HEK293 (cell line): ENCODE results near the gene OPCML.

Experiments
- CTCF ChIA-PET: fragments of 350-600 bp; formaldehyde crosslinking; extraction: SDS; loops from one replicate; lab custom pipeline; 2021; ENCODE audit warnings: antibody characterized with exemption; lab: Yijun Ruan, JAX
- POLR2A ChIA-PET: fragments of 300-600 bp; formaldehyde crosslinking; extraction: SDS; loops from one replicate; lab custom pipeline; 2020; ENCODE audit warnings: antibody characterized with exemption, inconsistent platforms; lab: Yijun Ruan, JAX
- H3K27ac ChIP-seq: fragments of 200-500 bp; sonication (Bioruptor generic); 2 replicates; pipeline ENCODE4 v1.5.1; 2014; ENCODE audit warnings: low read depth, low read length, control low read depth, inconsistent platforms; ENCODE audit errors: extremely low read depth
- H3K36me3 ChIP-seq, 2 experiments: fragments of 200-500 bp in 1 of 2; sonication (Bioruptor generic) in 1 of 2; 1 replicate in 1 of 2; 2 replicates in 1 of 2; pipeline ENCODE4 v1.5.1; 2014 to 2017; ENCODE audit warnings: inconsistent platforms in 2 of 2, low read length in 2 of 2; ENCODE audit not compliant: control insufficient read depth in 2 of 2, insufficient read depth in 1 of 2
- H3K4me1 ChIP-seq: fragments of 200-500 bp; sonication (Bioruptor generic); 2 replicates; pipeline ENCODE4 v1.5.1; 2014; ENCODE audit warnings: mild to moderate bottlenecking, low read length, inconsistent platforms; ENCODE audit not compliant: control insufficient read depth, insufficient read depth
- H3K4me3 ChIP-seq: 2 replicates; pipeline ENCODE4 v1.5.1; 2011; ENCODE audit warnings: low read depth, mild to moderate bottlenecking, control low read depth, low read length, moderate library complexity
- H3K9me3 ChIP-seq: fragments of 200-500 bp; sonication (Bioruptor generic); 2 replicates; pipeline ENCODE4 v1.5.1; 2014; ENCODE audit warnings: low read depth, low read length, inconsistent platforms; ENCODE audit not compliant: control insufficient read depth, insufficient read depth
- ZBTB21 ChIP-seq: fragments of 450-650 bp; formaldehyde crosslinking; IDR thresholded peaks from 2 replicates; pipeline ENCODE4 v1.5.1; 2017; ENCODE audit warnings: missing biosample characterization, missing genetic modification characterization
- ZBTB48 ChIP-seq: fragments of 450-650 bp; formaldehyde crosslinking; IDR thresholded peaks from 2 replicates; pipeline ENCODE4 v1.5.1; 2016; ENCODE audit warnings: missing biosample characterization, missing genetic modification characterization
- ZEB2 ChIP-seq: fragments of 450-650 bp; formaldehyde crosslinking; IDR thresholded peaks from 2 replicates; pipeline ENCODE4 v1.5.1; 2016; ENCODE audit warnings: missing biosample characterization, missing genetic modification characterization
- ZNF169 ChIP-seq: fragments of 450-650 bp; formaldehyde crosslinking; IDR thresholded peaks from 2 replicates; pipeline ENCODE4 v1.5.1; 2016; ENCODE audit warnings: missing biosample characterization, missing genetic modification characterization
- ZNF23 ChIP-seq: fragments of 450-650 bp; formaldehyde crosslinking; IDR thresholded peaks from 2 replicates; pipeline ENCODE4 v1.5.1; 2016; ENCODE audit warnings: missing biosample characterization, missing genetic modification characterization, borderline replicate concordance
- ZNF239 ChIP-seq: fragments of 450-650 bp; formaldehyde crosslinking; IDR thresholded peaks from 2 replicates; pipeline ENCODE4 v1.5.1; 2016; ENCODE audit warnings: missing biosample characterization, missing genetic modification characterization
- ZNF423 ChIP-seq: fragments of 450-650 bp; formaldehyde crosslinking; IDR thresholded peaks from 2 replicates; pipeline ENCODE4 v1.5.1; 2016; ENCODE audit warnings: missing biosample characterization, missing genetic modification characterization
- ZNF48 ChIP-seq: fragments of 450-650 bp; formaldehyde crosslinking; IDR thresholded peaks from 2 replicates; pipeline ENCODE4 v1.5.1; 2016; ENCODE audit warnings: missing biosample characterization, missing genetic modification characterization
- ZNF626 ChIP-seq: fragments of 450-650 bp; sonication (Bioruptor Pico); formaldehyde crosslinking; IDR thresholded peaks from 2 replicates; pipeline ENCODE4 v1.5.1; 2018; ENCODE audit warnings: missing biosample characterization, missing genetic modification characterization, inconsistent platforms
- TF ChIP-seq, protein P1 (sequence below): fragments of 450-650 bp; formaldehyde crosslinking; IDR thresholded peaks from 2 replicates; pipeline ENCODE4 v1.5.1; 2016; ENCODE audit warnings: missing biosample characterization, missing genetic modification characterization
- TF ChIP-seq, protein P2 (sequence below): fragments of 450-650 bp; formaldehyde crosslinking; IDR thresholded peaks from 2 replicates; pipeline ENCODE4 v1.5.1; 2016; ENCODE audit warnings: missing biosample characterization, missing genetic modification characterization
- TF ChIP-seq, protein P3 (sequence below): fragments of 450-650 bp; formaldehyde crosslinking; IDR thresholded peaks from 2 replicates; pipeline ENCODE4 v1.5.1; 2016; ENCODE audit warnings: missing biosample characterization, missing genetic modification characterization, borderline replicate concordance
- TF ChIP-seq, protein P4 (sequence below): fragments of 450-650 bp; formaldehyde crosslinking; IDR thresholded peaks from 2 replicates; pipeline ENCODE4 v1.5.0; 2017; ENCODE audit warnings: missing biosample characterization, missing genetic modification characterization, borderline replicate concordance
- TF ChIP-seq, protein P5 (sequence below): fragments of 450-650 bp; formaldehyde crosslinking; IDR thresholded peaks from 2 replicates; pipeline ENCODE4 v1.5.1; 2016; ENCODE audit warnings: missing biosample characterization, missing genetic modification characterization, low read depth

OPCML gene

DNA sequence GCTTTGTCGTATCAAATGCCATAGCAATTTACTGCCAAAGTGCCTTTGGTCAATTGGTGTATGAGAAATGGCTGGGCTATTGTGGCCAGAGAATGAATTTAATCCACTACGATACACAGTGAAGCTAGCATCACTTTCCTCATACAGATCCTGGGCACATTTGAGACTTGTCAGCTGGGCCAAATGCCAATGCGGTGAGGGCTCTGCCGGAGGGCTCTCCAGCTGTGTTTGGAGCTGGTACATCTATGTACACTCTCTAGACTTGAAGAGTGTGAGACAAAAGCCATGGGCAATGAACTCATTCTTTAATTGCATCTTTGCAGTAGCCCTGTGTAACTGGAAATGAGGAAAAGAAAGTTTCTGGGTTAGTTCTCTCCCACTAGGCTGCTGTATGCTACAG lies 1109.0 kb downstream of the OPCML start:
- CTCF ChIA-PET = interaction anchor here (0.6 kb wide), 1 partner anchor 201 kb away, joined by 4 read pairs; no protein-coding TSS in a partner anchor
- TF ChIP-seq ZNF239 (tag by site-specific recombination) (no peak), ZNF169 (tag by site-specific recombination) (no peak), ZEB2 (no peak), ZNF626 (tag by site-specific recombination) (no peak), ZBTB21 (tag by site-specific recombination) (no peak), ZBTB48 (tag by site-specific recombination) (no peak), ZNF423 (no peak), ZNF48 (tag by site-specific recombination) (no peak), ZNF23 (no peak)
- TF ChIP-seq, protein P1, sequence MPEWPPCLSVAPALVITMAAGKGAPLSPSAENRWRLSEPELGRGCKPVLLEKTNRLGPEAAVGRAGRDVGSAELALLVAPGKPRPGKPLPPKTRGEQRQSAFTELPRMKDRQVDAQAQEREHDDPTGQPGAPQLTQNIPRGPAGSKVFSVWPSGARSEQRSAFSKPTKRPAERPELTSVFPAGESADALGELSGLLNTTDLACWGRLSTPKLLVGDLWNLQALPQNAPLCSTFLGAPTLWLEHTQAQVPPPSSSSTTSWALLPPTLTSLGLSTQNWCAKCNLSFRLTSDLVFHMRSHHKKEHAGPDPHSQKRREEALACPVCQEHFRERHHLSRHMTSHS = no peak
- TF ChIP-seq, protein P2, sequence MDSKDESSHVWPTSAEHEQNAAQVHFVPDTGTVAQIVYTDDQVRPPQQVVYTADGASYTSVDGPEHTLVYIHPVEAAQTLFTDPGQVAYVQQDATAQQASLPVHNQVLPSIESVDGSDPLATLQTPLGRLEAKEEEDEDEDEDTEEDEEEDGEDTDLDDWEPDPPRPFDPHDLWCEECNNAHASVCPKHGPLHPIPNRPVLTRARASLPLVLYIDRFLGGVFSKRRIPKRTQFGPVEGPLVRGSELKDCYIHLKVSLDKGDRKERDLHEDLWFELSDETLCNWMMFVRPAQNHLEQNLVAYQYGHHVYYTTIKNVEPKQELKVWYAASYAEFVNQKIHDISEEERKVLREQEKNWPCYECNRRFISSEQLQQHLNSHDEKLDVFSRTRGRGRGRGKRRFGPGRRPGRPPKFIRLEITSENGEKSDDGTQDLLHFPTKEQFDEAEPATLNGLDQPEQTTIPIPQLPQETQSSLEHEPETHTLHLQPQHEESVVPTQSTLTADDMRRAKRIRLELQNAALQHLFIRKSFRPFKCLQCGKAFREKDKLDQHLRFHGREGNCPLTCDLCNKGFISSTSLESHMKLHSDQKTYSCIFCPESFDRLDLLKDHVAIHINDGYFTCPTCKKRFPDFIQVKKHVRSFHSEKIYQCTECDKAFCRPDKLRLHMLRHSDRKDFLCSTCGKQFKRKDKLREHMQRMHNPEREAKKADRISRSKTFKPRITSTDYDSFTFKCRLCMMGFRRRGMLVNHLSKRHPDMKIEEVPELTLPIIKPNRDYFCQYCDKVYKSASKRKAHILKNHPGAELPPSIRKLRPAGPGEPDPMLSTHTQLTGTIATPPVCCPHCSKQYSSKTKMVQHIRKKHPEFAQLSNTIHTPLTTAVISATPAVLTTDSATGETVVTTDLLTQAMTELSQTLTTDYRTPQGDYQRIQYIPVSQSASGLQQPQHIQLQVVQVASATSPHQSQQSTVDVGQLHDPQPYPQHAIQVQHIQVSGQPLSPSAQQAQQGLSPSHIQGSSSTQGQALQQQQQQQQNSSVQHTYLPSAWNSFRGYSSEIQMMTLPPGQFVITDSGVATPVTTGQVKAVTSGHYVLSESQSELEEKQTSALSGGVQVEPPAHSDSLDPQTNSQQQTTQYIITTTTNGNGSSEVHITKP (tag by site-specific recombination) = no peak
- TF ChIP-seq, protein P3, sequence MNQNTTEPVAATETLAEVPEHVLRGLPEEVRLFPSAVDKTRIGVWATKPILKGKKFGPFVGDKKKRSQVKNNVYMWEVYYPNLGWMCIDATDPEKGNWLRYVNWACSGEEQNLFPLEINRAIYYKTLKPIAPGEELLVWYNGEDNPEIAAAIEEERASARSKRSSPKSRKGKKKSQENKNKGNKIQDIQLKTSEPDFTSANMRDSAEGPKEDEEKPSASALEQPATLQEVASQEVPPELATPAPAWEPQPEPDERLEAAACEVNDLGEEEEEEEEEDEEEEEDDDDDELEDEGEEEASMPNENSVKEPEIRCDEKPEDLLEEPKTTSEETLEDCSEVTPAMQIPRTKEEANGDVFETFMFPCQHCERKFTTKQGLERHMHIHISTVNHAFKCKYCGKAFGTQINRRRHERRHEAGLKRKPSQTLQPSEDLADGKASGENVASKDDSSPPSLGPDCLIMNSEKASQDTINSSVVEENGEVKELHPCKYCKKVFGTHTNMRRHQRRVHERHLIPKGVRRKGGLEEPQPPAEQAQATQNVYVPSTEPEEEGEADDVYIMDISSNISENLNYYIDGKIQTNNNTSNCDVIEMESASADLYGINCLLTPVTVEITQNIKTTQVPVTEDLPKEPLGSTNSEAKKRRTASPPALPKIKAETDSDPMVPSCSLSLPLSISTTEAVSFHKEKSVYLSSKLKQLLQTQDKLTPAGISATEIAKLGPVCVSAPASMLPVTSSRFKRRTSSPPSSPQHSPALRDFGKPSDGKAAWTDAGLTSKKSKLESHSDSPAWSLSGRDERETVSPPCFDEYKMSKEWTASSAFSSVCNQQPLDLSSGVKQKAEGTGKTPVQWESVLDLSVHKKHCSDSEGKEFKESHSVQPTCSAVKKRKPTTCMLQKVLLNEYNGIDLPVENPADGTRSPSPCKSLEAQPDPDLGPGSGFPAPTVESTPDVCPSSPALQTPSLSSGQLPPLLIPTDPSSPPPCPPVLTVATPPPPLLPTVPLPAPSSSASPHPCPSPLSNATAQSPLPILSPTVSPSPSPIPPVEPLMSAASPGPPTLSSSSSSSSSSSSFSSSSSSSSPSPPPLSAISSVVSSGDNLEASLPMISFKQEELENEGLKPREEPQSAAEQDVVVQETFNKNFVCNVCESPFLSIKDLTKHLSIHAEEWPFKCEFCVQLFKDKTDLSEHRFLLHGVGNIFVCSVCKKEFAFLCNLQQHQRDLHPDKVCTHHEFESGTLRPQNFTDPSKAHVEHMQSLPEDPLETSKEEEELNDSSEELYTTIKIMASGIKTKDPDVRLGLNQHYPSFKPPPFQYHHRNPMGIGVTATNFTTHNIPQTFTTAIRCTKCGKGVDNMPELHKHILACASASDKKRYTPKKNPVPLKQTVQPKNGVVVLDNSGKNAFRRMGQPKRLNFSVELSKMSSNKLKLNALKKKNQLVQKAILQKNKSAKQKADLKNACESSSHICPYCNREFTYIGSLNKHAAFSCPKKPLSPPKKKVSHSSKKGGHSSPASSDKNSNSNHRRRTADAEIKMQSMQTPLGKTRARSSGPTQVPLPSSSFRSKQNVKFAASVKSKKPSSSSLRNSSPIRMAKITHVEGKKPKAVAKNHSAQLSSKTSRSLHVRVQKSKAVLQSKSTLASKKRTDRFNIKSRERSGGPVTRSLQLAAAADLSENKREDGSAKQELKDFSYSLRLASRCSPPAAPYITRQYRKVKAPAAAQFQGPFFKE = no peak
- TF ChIP-seq, protein P4, sequence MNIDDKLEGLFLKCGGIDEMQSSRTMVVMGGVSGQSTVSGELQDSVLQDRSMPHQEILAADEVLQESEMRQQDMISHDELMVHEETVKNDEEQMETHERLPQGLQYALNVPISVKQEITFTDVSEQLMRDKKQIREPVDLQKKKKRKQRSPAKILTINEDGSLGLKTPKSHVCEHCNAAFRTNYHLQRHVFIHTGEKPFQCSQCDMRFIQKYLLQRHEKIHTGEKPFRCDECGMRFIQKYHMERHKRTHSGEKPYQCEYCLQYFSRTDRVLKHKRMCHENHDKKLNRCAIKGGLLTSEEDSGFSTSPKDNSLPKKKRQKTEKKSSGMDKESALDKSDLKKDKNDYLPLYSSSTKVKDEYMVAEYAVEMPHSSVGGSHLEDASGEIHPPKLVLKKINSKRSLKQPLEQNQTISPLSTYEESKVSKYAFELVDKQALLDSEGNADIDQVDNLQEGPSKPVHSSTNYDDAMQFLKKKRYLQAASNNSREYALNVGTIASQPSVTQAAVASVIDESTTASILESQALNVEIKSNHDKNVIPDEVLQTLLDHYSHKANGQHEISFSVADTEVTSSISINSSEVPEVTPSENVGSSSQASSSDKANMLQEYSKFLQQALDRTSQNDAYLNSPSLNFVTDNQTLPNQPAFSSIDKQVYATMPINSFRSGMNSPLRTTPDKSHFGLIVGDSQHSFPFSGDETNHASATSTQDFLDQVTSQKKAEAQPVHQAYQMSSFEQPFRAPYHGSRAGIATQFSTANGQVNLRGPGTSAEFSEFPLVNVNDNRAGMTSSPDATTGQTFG (tag by site-specific recombination) = no peak
- TF ChIP-seq, protein P5, sequence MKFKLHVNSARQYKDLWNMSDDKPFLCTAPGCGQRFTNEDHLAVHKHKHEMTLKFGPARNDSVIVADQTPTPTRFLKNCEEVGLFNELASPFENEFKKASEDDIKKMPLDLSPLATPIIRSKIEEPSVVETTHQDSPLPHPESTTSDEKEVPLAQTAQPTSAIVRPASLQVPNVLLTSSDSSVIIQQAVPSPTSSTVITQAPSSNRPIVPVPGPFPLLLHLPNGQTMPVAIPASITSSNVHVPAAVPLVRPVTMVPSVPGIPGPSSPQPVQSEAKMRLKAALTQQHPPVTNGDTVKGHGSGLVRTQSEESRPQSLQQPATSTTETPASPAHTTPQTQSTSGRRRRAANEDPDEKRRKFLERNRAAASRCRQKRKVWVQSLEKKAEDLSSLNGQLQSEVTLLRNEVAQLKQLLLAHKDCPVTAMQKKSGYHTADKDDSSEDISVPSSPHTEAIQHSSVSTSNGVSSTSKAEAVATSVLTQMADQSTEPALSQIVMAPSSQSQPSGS = no peak
- Histone ChIP-seq H3K36me3 (no peaks in the 10 kb centered on the region), H3K9me3 (no peaks in the 10 kb centered on the region), H3K27ac (no peak overlapping the region), H3K4me1 (no peaks in the 10 kb centered on the region), H3K4me3 (no peak overlapping the region)
- POLR2A ChIA-PET = no interaction called here
